MG63 (cell line): ENCODE measurements around the gene TYW1B. TPM values are rescaled to one million over a fixed set of nuclear protein-coding genes. Genes with fewer than 3 reads are reported as not detected.
"Not testable (repeated sequence)": the region's sequence is repeated elsewhere in the genome, so short reads cannot be mapped to it uniquely, and the experiment has no call there.

ENCODE experiments used
- DNase-seq: peaks from one replicate; pipeline ENCODE4 v3.0.0-alpha.2; 2020
- H3K27me3 ChIP-seq: fragments of 250-450 bp; sonication (Bioruptor Pico); 2 replicates; pipeline ENCODE4 v1.5.1; 2020; ENCODE audit warnings: mild to moderate bottlenecking, moderate library complexity
- H3K36me3 ChIP-seq: fragments of 250-450 bp; sonication (Bioruptor Pico); 2 replicates; pipeline ENCODE4 v1.5.1; 2020; ENCODE audit warnings: mild to moderate bottlenecking, moderate library complexity
- H3K4me3 ChIP-seq: fragments of 250-450 bp; sonication (Bioruptor Pico); 2 replicates; pipeline ENCODE4 v1.5.1; 2020; ENCODE audit warnings: mild to moderate bottlenecking, moderate library complexity
- H3K9me3 ChIP-seq: fragments of 250-450 bp; sonication (Bioruptor Pico); 2 replicates; pipeline ENCODE4 v1.5.1; 2020; ENCODE audit warnings: mild to moderate bottlenecking, moderate library complexity
- total RNA-seq: library from RNA; depleted of rRNA; stranded (reverse); fragments of >200 nt; shearing (Covaris generic); gene quantifications from 2 replicates; pipeline ENCODE4 v1.2.3, GENCODE V29; 2014; ENCODE audit warnings: low replicate concordance; rRNA removed

TYW1B gene, protein sequence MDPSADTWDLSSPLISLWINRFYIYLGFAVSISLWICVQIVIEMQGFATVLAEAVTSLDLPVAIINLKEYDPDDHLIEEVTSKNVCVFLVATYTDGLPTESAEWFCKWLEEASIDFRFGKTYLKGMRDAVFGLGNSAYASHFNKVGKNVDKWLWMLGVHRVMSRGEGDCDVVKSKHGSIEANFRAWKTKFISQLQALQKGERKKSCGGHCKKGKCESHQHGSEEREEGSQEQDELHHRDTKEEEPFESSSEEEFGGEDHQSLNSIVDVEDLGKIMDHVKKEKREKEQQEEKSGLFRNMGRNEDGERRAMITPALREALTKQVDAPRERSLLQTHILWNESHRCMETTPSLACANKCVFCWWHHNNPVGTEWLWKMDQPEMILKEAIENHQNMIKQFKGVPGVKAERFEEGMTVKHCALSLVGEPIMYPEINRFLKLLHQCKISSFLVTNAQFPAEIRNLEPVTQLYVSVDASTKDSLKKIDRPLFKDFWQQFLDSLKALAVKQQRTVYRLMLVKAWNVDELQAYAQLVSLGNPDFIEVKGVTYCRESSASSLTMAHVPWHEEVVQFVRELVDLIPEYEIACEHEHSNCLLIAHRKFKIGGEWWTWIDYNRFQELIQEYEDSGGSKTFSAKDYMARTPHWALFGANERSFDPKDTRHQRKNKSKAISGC
- 0.52 and 3.6 TPM in 2 replicates for total RNA-seq

DNA sequence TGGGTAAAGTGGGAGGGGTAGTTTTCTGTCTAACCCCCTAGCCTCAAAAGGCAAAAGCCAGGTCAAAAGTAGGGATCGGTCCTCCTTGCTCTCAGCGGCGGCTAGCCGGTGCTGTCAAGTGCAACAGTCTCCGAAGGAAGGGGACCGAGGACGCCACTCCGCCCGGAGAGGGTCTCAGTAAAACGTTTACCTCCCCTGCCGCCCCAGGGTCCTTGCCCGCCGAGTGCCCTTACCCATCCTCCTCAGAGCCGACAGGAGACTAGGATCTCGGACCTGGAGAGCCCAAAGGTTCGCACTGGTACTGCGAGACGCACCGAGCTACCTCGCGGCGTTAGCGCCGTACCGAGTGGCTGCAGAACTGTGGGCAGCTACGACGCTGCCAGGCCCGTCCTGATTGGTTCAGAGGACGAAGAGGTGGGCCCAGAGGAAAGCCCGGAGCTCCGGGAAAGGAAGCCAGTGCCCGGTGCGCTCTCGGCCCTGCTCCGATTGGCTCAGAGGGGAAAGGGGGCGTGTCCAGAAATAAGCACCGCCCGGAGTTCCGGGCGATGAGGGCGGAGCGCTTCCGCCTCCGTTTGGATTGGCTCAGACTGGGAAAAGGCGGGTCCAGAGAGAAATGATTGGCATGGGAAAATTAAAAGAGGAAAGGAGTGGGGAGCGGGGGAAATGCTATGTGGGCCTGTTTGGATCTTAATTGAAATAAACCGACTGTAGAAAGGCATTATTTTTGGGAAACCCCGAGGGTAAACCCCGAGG, at the start of gene TYW1B:
Gene TYW1B, minus strand, starts transcription at position 362 of the 753 bp plus-strand sequence. Its CDS starts 125 bp downstream, at position 237.
- peak within 1 kb of the TSS; percentile 75 for H3K4me3 ChIP-seq
- DNase-seq = peak; percentile 95
- H3K36me3 ChIP-seq, H3K27me3 ChIP-seq, H3K9me3 ChIP-seq: not testable (repeated sequence)

DNA sequence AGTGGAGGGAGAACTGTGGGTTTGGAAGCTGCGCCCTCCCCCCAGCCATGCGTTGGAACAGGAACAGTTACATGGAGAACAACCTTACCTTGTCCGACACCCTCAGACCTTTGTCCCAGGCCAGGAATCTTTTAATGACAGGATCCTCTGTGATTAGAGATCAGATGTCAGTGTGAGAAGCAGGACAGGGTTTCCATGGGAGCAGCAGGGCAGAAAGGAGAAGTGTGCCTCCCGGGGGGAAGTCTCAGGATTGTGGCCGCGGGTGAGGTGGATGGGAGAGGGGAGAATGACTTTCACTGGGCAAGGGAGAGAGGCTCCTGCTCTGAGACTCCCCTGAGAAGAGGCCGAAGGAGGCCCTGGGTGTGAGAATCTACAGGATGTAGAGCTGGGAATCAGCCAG, 39.6 kb upstream of the TYW1B start:
- not testable (repeated sequence) for H3K4me3 ChIP-seq, H3K27me3 ChIP-seq, H3K9me3 ChIP-seq, H3K36me3 ChIP-seq, DNase-seq

DNA sequence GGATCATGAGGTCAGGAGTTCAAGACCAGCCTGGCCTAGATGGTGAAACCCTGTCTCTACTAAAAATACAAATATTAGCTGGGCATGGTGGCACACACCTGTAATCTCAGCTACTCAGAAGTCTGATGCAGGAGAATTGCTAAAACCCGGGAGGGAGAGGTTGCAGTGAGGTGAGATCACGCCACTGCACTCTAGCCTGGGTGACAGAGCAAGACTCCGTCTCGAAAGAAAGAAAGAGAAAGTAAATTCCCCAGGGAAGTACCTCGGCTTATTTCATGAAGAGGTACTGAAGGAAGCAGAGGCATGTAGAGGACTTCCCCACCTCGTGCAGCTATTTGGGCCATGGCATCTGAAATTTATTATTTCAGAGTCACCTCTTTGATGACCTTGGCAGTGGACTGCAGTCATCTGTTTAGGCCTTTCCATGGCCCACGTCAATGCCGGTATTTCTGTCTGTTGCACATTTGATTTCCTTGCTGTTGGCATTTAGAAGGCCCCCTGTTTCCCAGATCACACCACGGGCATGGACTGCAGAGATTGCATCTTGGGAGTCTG, 30.9 kb upstream of the TYW1B start:
- H3K9me3 ChIP-seq, H3K36me3 ChIP-seq, DNase-seq, H3K27me3 ChIP-seq, H3K4me3 ChIP-seq: not testable (repeated sequence)

DNA sequence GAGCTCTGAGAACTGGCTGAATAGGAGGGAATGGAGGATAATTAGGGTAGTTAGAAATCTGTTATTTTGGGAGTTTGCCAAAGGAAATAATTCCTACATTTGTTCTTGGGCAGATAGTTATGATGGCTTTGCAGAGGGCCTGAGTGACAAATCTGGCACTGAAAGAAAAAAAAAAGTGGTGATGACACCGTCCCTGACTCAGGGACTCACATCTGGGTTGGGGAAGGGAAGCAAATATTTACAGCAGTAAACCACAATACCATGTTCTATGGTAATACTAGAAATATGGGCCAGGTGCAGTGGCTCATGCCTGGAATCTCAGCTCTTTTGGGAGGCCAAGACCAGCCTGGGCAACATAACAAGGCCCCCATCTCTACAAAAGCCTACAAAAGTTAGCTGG, 29.9 kb upstream of the TYW1B start:
- H3K4me3 ChIP-seq, DNase-seq, H3K27me3 ChIP-seq, H3K36me3 ChIP-seq, H3K9me3 ChIP-seq: not testable (repeated sequence)

DNA sequence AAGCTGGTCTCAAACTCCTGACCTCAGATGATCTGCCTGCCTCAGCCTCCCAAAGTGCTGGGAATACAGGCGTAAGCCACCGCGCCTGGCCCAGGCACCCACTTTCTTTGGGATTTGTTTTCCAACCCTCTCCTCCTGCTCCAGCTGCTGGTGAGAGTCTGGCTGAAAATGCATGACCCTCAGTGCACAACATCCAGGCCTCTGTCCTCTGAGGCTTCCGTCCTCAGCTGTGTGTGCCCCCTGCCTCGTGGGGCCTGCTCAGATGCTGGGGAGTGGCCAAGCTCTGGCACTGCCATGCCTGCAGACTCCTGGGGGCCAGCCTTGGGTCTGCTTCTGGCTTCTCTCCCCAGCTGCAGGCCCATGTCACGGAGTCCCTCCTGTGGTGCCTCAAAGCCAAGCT, 27.3 kb upstream of the TYW1B start:
- not testable (repeated sequence) for DNase-seq, H3K4me3 ChIP-seq, H3K36me3 ChIP-seq, H3K9me3 ChIP-seq, H3K27me3 ChIP-seq

DNA sequence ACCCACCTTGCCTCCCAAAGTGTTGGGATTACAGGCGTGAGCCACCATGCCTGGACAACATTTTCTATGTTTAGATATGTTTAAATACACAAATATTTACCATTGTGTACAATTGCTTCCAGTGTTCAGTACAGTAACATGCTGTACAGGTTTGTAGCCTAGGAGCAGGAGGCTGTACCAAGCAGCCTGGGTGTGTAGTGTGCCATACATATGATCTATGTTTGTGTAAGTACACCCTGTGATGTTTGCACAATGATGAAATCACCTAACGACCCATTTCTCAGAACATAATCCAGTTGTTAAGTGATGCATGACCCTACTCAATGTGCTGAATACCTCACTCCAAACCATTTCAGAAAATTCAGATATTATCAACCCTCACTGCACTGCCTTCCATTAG, 24.9 kb upstream of the TYW1B start:
- H3K4me3 ChIP-seq, H3K27me3 ChIP-seq, DNase-seq, H3K9me3 ChIP-seq, H3K36me3 ChIP-seq: not testable (repeated sequence)

DNA sequence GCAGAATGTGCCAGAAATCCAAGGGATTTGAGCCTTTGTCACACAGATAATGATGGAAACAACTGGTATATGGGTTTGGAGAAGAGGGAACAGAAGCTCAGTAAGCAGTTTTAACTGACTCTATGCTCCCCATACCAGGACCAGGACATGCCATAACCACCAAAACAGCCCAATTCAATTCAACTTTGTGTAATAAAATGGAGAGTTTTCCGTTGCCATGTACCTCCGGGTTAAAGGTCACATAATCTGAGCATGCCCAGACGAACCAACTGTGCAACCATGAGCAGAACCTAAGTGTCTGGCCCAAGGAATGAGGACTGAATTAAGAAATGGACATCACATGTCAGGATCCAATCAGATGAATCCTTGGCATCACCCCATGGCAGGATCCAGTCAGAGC, 22.7 kb upstream of the TYW1B start:
- H3K36me3 ChIP-seq, H3K4me3 ChIP-seq, DNase-seq: not testable (repeated sequence)

DNA sequence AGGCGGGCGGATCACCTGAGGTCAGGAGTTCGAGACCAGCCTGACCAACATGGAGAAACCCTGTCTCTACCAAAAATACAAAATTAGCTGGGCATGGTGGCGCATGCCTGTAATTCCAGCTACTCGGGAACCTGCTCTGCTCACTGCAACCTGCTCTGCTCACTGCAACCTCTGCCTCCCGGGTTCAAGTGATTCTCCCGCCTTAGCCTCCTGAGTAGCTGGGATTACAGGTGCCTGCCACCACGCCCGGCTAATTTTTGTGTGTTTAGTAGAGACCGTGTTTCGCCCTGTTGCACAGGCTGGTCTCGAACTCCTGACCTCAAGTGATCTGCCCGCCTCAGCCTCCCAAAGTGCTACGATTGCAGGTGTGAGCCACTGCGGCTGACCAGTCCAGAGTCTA, 16.1 kb upstream of the TYW1B start:
- DNase-seq, H3K36me3 ChIP-seq, H3K9me3 ChIP-seq, H3K4me3 ChIP-seq, H3K27me3 ChIP-seq: not testable (repeated sequence)

More for the DNA sequence above, 22.7 kb upstream of the TYW1B start:
- not testable (repeated sequence) for H3K27me3 ChIP-seq, H3K9me3 ChIP-seq

DNA sequence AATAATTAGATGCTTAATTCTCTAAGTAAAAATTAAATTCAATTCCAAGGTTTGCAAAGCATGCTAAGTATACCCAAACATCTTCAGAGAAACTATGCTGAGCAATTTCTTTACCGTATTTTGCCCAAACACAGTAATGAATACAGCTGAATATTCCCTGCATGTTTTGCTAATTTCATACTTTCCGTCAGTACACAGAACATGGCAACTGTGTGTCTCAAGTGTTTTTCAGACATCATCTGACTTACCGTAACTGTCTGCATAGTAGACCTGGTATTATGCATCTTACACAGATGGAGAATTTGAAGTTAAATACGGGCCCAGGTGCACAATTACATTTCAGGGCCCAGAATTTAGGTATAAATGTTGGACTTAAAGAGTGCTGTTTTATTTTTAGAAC, 15.2 kb upstream of the TYW1B start:
- H3K9me3 ChIP-seq, H3K27me3 ChIP-seq, H3K36me3 ChIP-seq, H3K4me3 ChIP-seq, DNase-seq: not testable (repeated sequence)

DNA sequence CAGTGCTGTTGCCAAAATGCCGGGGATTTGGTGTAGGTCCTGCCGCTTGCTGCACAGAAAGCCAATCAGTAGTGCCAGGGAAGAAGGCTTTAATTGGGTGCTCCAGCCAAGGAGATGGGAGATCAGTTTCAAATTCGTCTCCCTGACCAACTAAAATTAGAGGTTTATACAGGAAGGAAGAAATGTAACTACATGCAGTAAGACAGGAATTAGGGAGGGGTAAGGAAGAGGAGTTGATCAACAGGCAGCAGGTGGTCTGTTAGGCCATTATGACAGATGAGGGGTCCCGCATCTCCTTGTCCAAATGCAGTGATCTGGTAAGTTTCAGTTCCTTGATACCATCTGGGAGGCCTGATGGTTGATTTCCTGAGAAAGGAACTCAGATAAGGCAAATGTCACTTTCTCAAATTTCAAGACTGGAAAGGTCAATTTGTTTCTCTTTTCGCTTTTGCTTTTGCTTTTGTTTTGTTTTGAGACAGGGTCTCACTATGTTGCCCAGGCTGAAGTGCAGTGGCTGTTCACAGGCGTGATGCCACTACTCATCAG, 13.0 kb upstream of the TYW1B start:
- H3K9me3 ChIP-seq, H3K36me3 ChIP-seq, H3K4me3 ChIP-seq, H3K27me3 ChIP-seq, DNase-seq: not testable (repeated sequence)

DNA sequence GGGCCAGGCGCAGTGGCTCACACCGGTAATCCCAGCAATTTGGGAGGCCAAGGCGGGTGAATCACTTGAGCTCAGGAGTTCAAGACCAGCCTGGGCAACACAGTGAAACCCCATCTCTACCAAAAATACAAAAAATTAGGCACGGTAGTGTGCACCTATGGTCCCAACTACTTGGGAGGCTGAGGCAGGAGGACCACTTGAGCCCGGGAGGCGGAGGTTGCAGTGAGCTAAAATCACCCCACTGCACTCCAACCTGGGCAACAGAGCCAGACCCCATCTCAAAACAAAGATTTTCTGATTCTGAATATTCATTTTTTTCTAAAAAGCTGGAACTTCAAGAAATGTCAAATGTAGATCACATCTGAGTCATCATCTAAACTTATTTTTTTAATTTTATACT, 10.3 kb upstream of the TYW1B start:
- not testable (repeated sequence) for DNase-seq, H3K4me3 ChIP-seq, H3K9me3 ChIP-seq, H3K27me3 ChIP-seq
- peaks cover 10% of the 10 kb centered on the region for H3K36me3 ChIP-seq

DNA sequence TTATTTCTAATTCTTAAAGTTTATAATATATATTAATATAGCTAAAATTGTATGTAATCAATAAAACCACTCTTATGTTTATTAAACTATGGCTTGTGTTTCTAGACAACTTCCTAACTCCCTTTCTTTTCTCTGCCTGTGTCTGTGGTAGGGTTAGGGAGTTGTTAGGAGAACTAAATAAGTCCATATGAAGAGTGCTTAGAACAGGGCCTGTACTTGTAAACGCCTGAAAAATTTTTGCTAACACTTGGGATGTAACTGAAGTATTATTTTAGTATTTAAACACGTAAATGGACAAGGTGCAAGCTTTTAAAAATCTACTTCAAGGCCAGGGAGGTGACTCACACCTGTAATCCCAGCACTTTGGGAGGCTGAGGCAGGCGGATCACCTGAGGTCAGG, 9.3 kb upstream of the TYW1B start:
- H3K4me3 ChIP-seq, DNase-seq, H3K27me3 ChIP-seq, H3K9me3 ChIP-seq: not testable (repeated sequence)
- peaks cover 15% of the 10 kb centered on the region for H3K36me3 ChIP-seq

DNA sequence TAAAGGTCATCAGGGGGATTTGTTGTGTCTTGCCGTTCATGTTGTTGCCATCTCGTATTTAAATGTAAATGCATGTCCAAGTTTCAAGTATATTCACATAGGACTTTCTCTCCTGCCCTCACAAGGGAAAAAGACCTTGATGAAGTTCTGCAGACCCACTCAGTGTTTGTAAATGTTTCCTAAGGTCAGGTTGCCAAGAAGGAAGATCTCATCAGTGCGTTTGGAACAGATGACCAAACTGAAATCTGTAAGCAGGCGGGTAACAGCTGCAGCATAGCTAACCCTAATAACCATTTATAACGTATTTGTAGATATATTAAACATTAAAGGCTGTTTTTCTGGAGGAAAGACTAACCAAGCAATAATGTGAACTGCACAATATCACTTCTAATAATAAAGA, 2.6 kb upstream of the TYW1B start:
- H3K36me3 ChIP-seq = peaks cover 18% of the 10 kb centered on the region
- peak overlapping the region; percentile 75 for H3K4me3 ChIP-seq
- not testable (repeated sequence) for H3K27me3 ChIP-seq, DNase-seq, H3K9me3 ChIP-seq

DNA sequence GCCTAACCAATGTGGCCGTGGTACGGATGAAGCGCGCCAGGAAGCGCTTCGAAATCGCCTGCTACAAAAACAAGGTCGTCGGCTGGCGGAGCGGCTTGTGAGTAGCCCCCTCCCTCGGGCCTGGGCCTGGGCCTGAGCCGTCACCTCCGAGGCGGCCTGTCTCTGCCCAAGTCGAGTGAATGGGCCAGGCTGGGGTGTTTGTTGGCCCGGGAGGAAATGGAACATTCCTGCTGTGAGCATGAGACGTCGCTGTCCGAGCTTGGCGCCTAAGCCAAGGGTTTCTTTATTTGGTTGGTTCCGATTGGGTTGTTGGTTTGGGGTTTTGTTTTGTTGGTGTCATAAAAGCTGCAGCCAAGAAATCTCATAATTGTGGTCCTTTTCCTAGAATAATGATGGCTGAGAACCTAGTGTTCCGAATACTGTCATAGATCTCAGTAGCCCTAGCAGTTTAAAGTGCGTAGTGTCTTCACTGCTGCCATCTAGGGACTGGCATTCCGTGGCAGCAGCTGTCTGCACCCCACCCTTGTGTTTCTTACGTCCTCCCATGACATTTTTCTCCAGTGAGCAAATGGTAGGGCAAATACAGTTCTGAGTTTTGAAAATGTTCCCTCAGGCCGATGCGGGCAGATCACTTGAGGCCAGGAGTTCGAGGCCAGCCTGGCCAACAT, 1.8 kb upstream of the TYW1B start:
- H3K36me3 ChIP-seq = peaks cover 18% of the 10 kb centered on the region
- H3K9me3 ChIP-seq, H3K27me3 ChIP-seq: not testable (repeated sequence)
- peak overlapping the region; percentile 75 for H3K4me3 ChIP-seq
- DNase-seq = peak; percentile 52

DNA sequence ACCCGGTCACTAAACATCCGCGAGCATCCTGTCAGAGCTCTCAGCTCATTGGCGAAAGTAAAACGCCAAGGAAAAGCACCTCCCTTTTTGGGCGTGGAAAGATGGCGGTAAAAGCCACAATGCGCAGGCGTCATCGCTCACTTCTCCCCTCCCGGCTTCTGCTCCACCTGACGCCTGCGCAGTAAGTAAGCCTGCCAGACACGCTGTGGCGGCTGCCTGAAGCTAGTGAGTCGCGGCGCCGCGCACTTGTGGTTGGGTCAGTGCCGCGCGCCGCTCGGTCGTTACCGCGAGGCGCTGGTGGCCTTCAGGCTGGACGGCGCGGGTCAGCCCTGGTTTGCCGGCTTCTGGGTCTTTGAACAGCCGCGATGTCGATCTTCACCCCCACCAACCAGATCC, 1.3 kb upstream of the TYW1B start:
- Histone ChIP-seq H3K4me3 (peak overlapping the region; percentile 75), H3K36me3 (peaks cover 13% of the 10 kb centered on the region)
- not testable (repeated sequence) for H3K9me3 ChIP-seq, H3K27me3 ChIP-seq
- DNase-seq = peak; percentile 90
